Smooth muscle cell (in vitro differentiated cells): ENCODE data around the gene NOD1. TPM values are rescaled to one million over a fixed set of nuclear protein-coding genes. Genes with fewer than 3 reads are reported as not detected.

Experiments
- DNase-seq: peaks from one replicate; lab custom pipeline; 2025; ENCODE audit not compliant: unreplicated experiment; lab: John Stamatoyannopoulos, UW
- H2AFZ ChIP-seq: fragments of 200-600 bp; sonication (generic); 2 replicates; pipeline ENCODE4 v1.6.0; 2016; ENCODE audit warnings: antibody characterized with exemption, low read depth, mild to moderate bottlenecking
- H3F3A ChIP-seq: fragments of 200-600 bp; sonication (generic); 2 replicates; pipeline ENCODE4 v1.6.0; 2017; ENCODE audit warnings: antibody characterized with exemption, low read depth
- H3K27ac ChIP-seq: fragments of 200-600 bp; sonication (generic); 2 replicates; pipeline ENCODE4 v1.5.1; 2016; ENCODE audit warnings: low read depth, mild to moderate bottlenecking
- H3K27me3 ChIP-seq: fragments of 200-600 bp; sonication (generic); 2 replicates; pipeline ENCODE4 v1.6.1; 2016; ENCODE audit warnings: low read depth, mild to moderate bottlenecking
- H3K36me3 ChIP-seq: fragments of 200-600 bp; sonication (generic); 2 replicates; pipeline ENCODE4 v1.5.1; 2016; ENCODE audit warnings: low read depth
- H3K4me1 ChIP-seq: fragments of 200-600 bp; sonication (generic); 2 replicates; pipeline ENCODE4 v1.5.1; 2016; ENCODE audit warnings: low read depth
- H3K4me2 ChIP-seq: fragments of 200-600 bp; sonication (generic); 2 replicates; pipeline ENCODE4 v1.6.0; 2016; ENCODE audit warnings: mild to moderate bottlenecking
- H3K4me3 ChIP-seq: fragments of 200-600 bp; sonication (generic); 2 replicates; pipeline ENCODE4 v1.5.1; 2016; ENCODE audit warnings: mild to moderate bottlenecking
- H3K79me2 ChIP-seq: fragments of 200-600 bp; sonication (generic); 2 replicates; pipeline ENCODE4 v1.6.0; 2016; ENCODE audit warnings: low read depth, mild to moderate bottlenecking
- H3K9ac ChIP-seq: fragments of 200-600 bp; sonication (generic); 2 replicates; pipeline ENCODE4 v1.6.0; 2016; ENCODE audit warnings: low read depth
- H3K9me3 ChIP-seq: fragments of 200-600 bp; sonication (generic); replicated peaks from 2 replicates; pipeline ENCODE4 v1.5.1; 2016; ENCODE audit warnings: low read depth
- H4K20me1 ChIP-seq: fragments of 200-600 bp; sonication (generic); 2 replicates; pipeline ENCODE4 v1.6.0; 2016; ENCODE audit warnings: low read depth
- WGBS: methylation state at CpG from one replicate; pipeline ENCODE4 v1.1.7; 2016; ENCODE audit warnings: low lambda C conversion rate; 5-methylcytosine and 5-hydroxymethylcytosine counted together
- polyA plus RNA-seq: library from polyadenylated mRNA; unstranded; fragments of >200 nt; fragmentation: Nextera tagmentation; extraction: Ambion mirVana; gene quantifications from 2 replicates; pipeline ENCODE4 v1.2.1, GENCODE V29; 2016
- total RNA-seq: library from RNA; depleted of rRNA; stranded (reverse); fragments of >200 nt; gene quantifications from 2 replicates; pipeline ENCODE4 v1.2.3, GENCODE V29; 2014
- TF ChIP-seq, protein P1 (sequence below): fragments of 200-600 bp; sonication (generic); IDR thresholded peaks from 2 replicates; pipeline ENCODE4 v1.5.1; 2017; ENCODE audit warnings: borderline replicate concordance, mild to moderate bottlenecking, antibody characterized with exemption; ENCODE audit not compliant: insufficient read depth, poor library complexity, severe bottlenecking

The NOD1 gene
- total and polyA plus RNA-seq, 2 experiments from 2014 or later: 8.6 to 10.5 TPM

DNA sequence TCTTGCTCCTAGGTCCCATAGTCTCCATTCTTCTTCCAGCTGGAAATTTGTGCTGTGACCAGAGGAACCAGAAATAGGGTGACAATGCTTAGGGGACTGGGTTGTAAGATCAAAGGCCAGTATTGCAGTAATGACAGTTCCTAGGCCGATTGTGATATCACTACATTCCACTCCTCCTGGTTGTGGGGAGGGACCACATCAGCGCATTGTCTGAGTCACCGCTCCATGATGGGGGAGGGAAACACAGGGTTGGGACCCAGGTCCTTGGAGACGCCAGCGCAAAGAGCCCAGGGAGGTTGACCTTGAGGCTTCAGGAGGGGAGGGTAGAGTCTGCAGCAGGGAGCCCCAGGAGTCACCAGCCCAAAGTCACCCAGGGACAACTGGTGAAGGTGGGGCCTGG is 46.8 kb upstream of the NOD1 start:
- H3K27ac ChIP-seq: no peak overlapping the region
- no peak for DNase-seq
- no peaks in the 10 kb centered on the region for H3F3A ChIP-seq

DNA sequence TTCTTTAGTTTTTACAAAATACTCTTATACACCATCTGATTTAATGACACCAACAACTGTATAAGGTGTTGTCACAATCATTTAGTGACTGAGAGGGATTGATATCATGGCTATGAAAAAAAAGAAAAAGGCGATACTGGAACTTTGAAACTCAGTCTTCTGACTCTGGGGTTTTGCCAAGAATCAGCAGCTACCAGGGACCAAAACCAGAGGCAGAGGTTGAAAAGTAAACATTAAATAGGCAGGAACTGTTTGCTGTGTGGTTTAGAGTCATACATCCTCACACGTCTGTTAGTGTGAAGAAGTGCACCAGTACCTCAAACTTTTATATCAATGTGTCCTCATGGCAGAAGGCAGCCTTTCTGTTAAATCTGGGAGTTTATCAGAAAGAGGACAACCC is 46.0 kb upstream of the NOD1 start:
- no peaks in the 10 kb centered on the region for H3K79me2 ChIP-seq
- WGBS: 74% methylated on average over 2 of the region's 2 CpGs
- no peaks in the 10 kb centered on the region for H3K9me3 ChIP-seq
- no peak overlapping the region for H2AFZ ChIP-seq
- DNase-seq: no peak
- no peaks in the 10 kb centered on the region for H3K4me1 ChIP-seq
- H3K27ac ChIP-seq: no peak overlapping the region
- no peak overlapping the region for H3K9ac ChIP-seq
- H3F3A ChIP-seq: no peaks in the 10 kb centered on the region
- H4K20me1 ChIP-seq: no peaks in the 10 kb centered on the region
- TF ChIP-seq, protein P1, sequence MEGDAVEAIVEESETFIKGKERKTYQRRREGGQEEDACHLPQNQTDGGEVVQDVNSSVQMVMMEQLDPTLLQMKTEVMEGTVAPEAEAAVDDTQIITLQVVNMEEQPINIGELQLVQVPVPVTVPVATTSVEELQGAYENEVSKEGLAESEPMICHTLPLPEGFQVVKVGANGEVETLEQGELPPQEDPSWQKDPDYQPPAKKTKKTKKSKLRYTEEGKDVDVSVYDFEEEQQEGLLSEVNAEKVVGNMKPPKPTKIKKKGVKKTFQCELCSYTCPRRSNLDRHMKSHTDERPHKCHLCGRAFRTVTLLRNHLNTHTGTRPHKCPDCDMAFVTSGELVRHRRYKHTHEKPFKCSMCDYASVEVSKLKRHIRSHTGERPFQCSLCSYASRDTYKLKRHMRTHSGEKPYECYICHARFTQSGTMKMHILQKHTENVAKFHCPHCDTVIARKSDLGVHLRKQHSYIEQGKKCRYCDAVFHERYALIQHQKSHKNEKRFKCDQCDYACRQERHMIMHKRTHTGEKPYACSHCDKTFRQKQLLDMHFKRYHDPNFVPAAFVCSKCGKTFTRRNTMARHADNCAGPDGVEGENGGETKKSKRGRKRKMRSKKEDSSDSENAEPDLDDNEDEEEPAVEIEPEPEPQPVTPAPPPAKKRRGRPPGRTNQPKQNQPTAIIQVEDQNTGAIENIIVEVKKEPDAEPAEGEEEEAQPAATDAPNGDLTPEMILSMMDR: no peak
- no peak overlapping the region for H3K4me3 ChIP-seq
- no peaks in the 10 kb centered on the region for H3K36me3 ChIP-seq
- H3K4me2 ChIP-seq: no peak overlapping the region
- no peaks in the 10 kb centered on the region for H3K27me3 ChIP-seq

More for the DNA sequence above, 46.8 kb upstream of the NOD1 start:
- Histone ChIP-seq H3K9me3 (no peaks in the 10 kb centered on the region), H2AFZ (no peak overlapping the region), H3K9ac (no peak overlapping the region), H3K4me3 (no peak overlapping the region), H4K20me1 (no peaks in the 10 kb centered on the region), H3K79me2 (no peaks in the 10 kb centered on the region), H3K36me3 (no peaks in the 10 kb centered on the region), H3K27me3 (no peaks in the 10 kb centered on the region), H3K4me1 (no peaks in the 10 kb centered on the region), H3K4me2 (no peak overlapping the region)
- TF ChIP-seq, protein P1: no peak
- WGBS: 85% methylated on average over 5 of the region's 5 CpGs

DNA sequence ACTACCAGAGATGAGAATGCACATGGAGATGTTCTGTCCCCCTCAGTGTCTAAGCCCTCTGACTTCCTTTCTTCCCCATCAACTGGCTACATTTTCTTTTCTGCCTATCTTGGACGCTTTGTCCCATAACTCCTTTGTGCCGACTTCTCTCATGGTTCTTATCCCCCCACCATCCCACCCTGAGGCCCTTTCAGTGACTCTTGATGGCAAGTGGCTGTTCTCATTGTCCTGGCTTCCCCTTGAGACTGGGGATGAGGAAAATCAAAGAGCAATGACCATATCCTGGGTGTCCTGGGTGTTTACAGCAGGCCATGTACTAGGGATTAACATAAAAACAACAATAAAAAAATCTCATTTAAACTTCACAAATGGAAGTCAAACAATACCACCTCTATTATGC is 44.9 kb upstream of the NOD1 start:
- no peaks in the 10 kb centered on the region for H3F3A ChIP-seq
- 92% methylated on average over 2 of the region's 2 CpGs for WGBS
- no peak for DNase-seq
- H3K9ac ChIP-seq: no peak overlapping the region
- no peak overlapping the region for H3K4me2 ChIP-seq
- H4K20me1 ChIP-seq: no peaks in the 10 kb centered on the region
- H3K27ac ChIP-seq: no peak overlapping the region
- no peaks in the 10 kb centered on the region for H3K9me3 ChIP-seq
- H3K27me3 ChIP-seq: no peaks in the 10 kb centered on the region
- TF ChIP-seq, protein P1: no peak
- H3K4me1 ChIP-seq: no peaks in the 10 kb centered on the region
- no peaks in the 10 kb centered on the region for H3K36me3 ChIP-seq
- H2AFZ ChIP-seq: no peak overlapping the region
- no peak overlapping the region for H3K4me3 ChIP-seq
- H3K79me2 ChIP-seq: no peaks in the 10 kb centered on the region

DNA sequence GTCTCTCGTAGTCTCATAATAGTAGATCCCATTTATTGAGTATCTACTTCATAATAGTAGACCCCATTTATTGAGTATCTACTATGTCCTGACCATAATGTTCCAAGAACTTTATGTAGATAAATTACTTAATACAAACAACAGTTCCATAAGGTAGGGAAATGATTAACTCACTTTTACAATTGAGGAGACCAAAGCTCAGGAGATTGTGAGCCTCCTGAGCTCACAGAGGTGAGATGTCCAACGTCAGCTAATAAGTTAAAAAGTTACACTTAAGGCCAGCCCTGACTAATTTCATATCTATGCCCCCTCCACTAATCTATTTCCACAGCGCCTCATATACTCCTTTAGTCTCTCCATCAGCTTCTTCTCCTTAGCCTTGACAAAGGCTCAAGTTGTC is 43.6 kb upstream of the NOD1 start:
- Histone ChIP-seq H3K27me3 (no peaks in the 10 kb centered on the region), H3K9me3 (no peaks in the 10 kb centered on the region), H3K27ac (no peak overlapping the region), H3F3A (no peaks in the 10 kb centered on the region), H3K36me3 (no peaks in the 10 kb centered on the region), H3K9ac (no peak overlapping the region), H3K79me2 (no peaks in the 10 kb centered on the region), H2AFZ (no peak overlapping the region), H3K4me1 (no peaks in the 10 kb centered on the region), H3K4me2 (no peak overlapping the region), H4K20me1 (no peaks in the 10 kb centered on the region), H3K4me3 (no peak overlapping the region)
- DNase-seq: no peak
- 96% methylated on average over 3 of the region's 3 CpGs for WGBS
- TF ChIP-seq, protein P1: no peak
